Skeletal muscle tissue (tissue), 4 donors: ENCODE results near the gene FADS6. TPM values are rescaled to one million over a fixed set of nuclear protein-coding genes. Genes with fewer than 3 reads are reported as not detected.

Experiments
- H3K27ac ChIP-seq: one replicate; pipeline ENCODE4 v1.7.0; 2013; ENCODE audit warnings: mild to moderate bottlenecking, low read depth, low read length, inconsistent platforms
- H3K27me3 ChIP-seq, 3 donors: one replicate each; pipeline ENCODE4 v1.7.0; 2013; ENCODE audit warnings: low read length in 3 of 3; ENCODE audit not compliant: control insufficient read depth in 3 of 3, insufficient read depth in 3 of 3
- H3K36me3 ChIP-seq, 3 donors: one replicate each; pipeline ENCODE4 v1.7.0; 2013; ENCODE audit warnings: low read length in 3 of 3; ENCODE audit not compliant: control insufficient read depth in 3 of 3, insufficient read depth in 3 of 3
- H3K4me1 ChIP-seq, 3 donors: one replicate each; pipeline ENCODE4 v1.7.0; 2013; ENCODE audit warnings: low read length in 3 of 3, mild to moderate bottlenecking in 3 of 3; ENCODE audit not compliant: control insufficient read depth in 3 of 3, insufficient read depth in 3 of 3
- H3K4me3 ChIP-seq, 3 donors: one replicate each; pipeline ENCODE4 v1.7.0; 2013; ENCODE audit warnings: low read length in 3 of 3
- H3K9ac ChIP-seq, 3 donors: one replicate each; pipeline ENCODE4 v1.7.0; 2013; ENCODE audit warnings: low read length in 3 of 3, mild to moderate bottlenecking in 3 of 3, moderate library complexity in 2 of 3, low read depth in 1 of 3
- H3K9me3 ChIP-seq, 3 donors: one replicate each; pipeline ENCODE4 v1.7.0; 2013; ENCODE audit warnings: low read length in 3 of 3; ENCODE audit not compliant: control insufficient read depth in 3 of 3
- total RNA-seq: library from RNA; depleted of rRNA; stranded (reverse); fragments of >200 nt; gene quantifications from one replicate; pipeline ENCODE4 v1.2.3, GENCODE V29; 2014
- donor health status: Osteomylitis.

Gene FADS6
- total RNA-seq, result not detected

- Histone ChIP-seq H3K9ac (no peak within 1 kb of the TSS), H3K9me3 (no peaks in the 10 kb centered on the region), H3K36me3 (no peaks in the 10 kb centered on the region), H3K27me3 (peaks cover 35 to 67% (median 52%) of the 10 kb centered on the region in 3 donors), H3K4me1 (peaks cover 0 to 3% (median 3%) of the 10 kb centered on the region in 3 donors), H3K4me3 (peak within 1 kb of the TSS in 1 of 3 donors; percentile 43), H3K27ac (no peak within 1 kb of the TSS)
Observed at GRCh38 chr17:74892974-74893911, at the start of gene FADS6. FADS6 (minus strand) TSS chr17:74893633; CDS start chr17:74893595, 38 bp downstream.

- peaks cover 51 to 71% (median 62%) of the 10 kb centered on the region in 3 donors for H3K27me3 ChIP-seq
- H3K9ac ChIP-seq, result no peak overlapping the region
- no peaks in the 10 kb centered on the region for H3K4me1 ChIP-seq
- H3K9me3 ChIP-seq, result no peaks in the 10 kb centered on the region
- H3K27ac ChIP-seq, result no peak overlapping the region
- H3K4me3 ChIP-seq, result no peak overlapping the region
- H3K36me3 ChIP-seq, result no peaks in the 10 kb centered on the region
Observed at GRCh38 chr17:74941128-74941725, 47.8 kb upstream of the FADS6 start.

- no peaks in the 10 kb centered on the region for H3K36me3 ChIP-seq
- H3K9ac ChIP-seq, result no peak overlapping the region
- H3K4me3 ChIP-seq, result no peak overlapping the region
- H3K4me1 ChIP-seq, result no peaks in the 10 kb centered on the region
- H3K27me3 ChIP-seq, result peaks cover 61 to 78% (median 69%) of the 10 kb centered on the region in 3 donors
- H3K27ac ChIP-seq, result no peak overlapping the region
- no peaks in the 10 kb centered on the region for H3K9me3 ChIP-seq
Observed at GRCh38 chr17:74939534-74939933, 46.1 kb upstream of the FADS6 start.

GRCh38 chr17:74938194-74938950 lies 44.9 kb upstream of the FADS6 start:
- no peak overlapping the region for H3K4me3 ChIP-seq
- H3K4me1 ChIP-seq, result no peaks in the 10 kb centered on the region
- peaks cover 59 to 79% (median 71%) of the 10 kb centered on the region in 3 donors for H3K27me3 ChIP-seq
- H3K27ac ChIP-seq, result no peak overlapping the region
- no peaks in the 10 kb centered on the region for H3K36me3 ChIP-seq
- H3K9ac ChIP-seq, result no peak overlapping the region
- no peaks in the 10 kb centered on the region for H3K9me3 ChIP-seq

- Histone ChIP-seq H3K27ac (no peak overlapping the region), H3K4me1 (no peaks in the 10 kb centered on the region), H3K9me3 (no peaks in the 10 kb centered on the region), H3K36me3 (no peaks in the 10 kb centered on the region), H3K9ac (no peak overlapping the region), H3K27me3 (peaks cover 60 to 83% (median 74%) of the 10 kb centered on the region in 3 donors), H3K4me3 (no peak overlapping the region)
Observed at GRCh38 chr17:74937064-74938051, 43.9 kb upstream of the FADS6 start.

GRCh38 chr17:74936470-74936799 lies 43.0 kb upstream of the FADS6 start:
- no peaks in the 10 kb centered on the region for H3K9me3 ChIP-seq
- peaks cover 59 to 81% (median 71%) of the 10 kb centered on the region in 3 donors for H3K27me3 ChIP-seq
- H3K36me3 ChIP-seq, result no peaks in the 10 kb centered on the region
- H3K27ac ChIP-seq, result no peak overlapping the region
- H3K9ac ChIP-seq, result no peak overlapping the region
- no peaks in the 10 kb centered on the region for H3K4me1 ChIP-seq
- no peak overlapping the region for H3K4me3 ChIP-seq

GRCh38 chr17:74935585-74936469 lies 42.4 kb upstream of the FADS6 start, which contains the start of gene OTOP3:
OTOP3 (plus strand) TSS chr17:74935898; CDS start chr17:74935922, 24 bp downstream.
- Histone ChIP-seq H3K4me3 (no peak within 1 kb of the TSS), H3K9me3 (no peaks in the 10 kb centered on the region), H3K9ac (no peak within 1 kb of the TSS), H3K4me1 (no peaks in the 10 kb centered on the region), H3K36me3 (no peaks in the 10 kb centered on the region), H3K27ac (no peak within 1 kb of the TSS), H3K27me3 (peaks cover 63 to 81% (median 70%) of the 10 kb centered on the region in 3 donors)

GRCh38 chr17:74935048-74935447 lies 41.6 kb upstream of the FADS6 start:
- Histone ChIP-seq H3K4me3 (no peak overlapping the region), H3K27me3 (peaks cover 59 to 82% (median 72%) of the 10 kb centered on the region in 3 donors), H3K9ac (no peak overlapping the region), H3K36me3 (no peaks in the 10 kb centered on the region), H3K27ac (no peak overlapping the region), H3K4me1 (no peaks in the 10 kb centered on the region), H3K9me3 (no peaks in the 10 kb centered on the region)
